ENCODE results near the gene CACHD1.

Gene CACHD1

DNA sequence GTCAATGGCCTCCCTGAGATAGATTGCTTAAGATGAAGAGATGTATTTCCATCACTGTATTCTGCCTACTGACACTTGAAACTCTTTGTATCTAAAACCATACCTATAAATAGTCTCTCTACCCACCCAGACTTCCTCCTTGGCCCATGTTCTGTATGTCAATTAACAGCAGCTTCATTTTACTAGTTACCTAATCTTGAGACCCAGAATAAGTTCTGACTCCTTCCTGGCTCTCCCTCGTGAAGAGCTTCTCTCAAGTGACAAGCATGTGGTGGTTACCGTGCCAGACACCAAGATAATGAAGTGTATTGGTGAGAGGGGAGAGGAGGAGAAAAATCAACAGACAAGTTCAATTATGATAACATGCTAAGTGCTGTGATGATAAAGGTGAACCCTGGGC, 146.1 kb downstream of the CACHD1 start:
- H3K4me3 ChIP-seq (ENCODE audit: low read depth, low read length) = no peak overlapping the region
- H3K27me3 ChIP-seq (ENCODE audit: insufficient read depth, low read depth, severe bottlenecking) = no peaks in the 10 kb centered on the region
- TF ChIP-seq, protein P1, sequence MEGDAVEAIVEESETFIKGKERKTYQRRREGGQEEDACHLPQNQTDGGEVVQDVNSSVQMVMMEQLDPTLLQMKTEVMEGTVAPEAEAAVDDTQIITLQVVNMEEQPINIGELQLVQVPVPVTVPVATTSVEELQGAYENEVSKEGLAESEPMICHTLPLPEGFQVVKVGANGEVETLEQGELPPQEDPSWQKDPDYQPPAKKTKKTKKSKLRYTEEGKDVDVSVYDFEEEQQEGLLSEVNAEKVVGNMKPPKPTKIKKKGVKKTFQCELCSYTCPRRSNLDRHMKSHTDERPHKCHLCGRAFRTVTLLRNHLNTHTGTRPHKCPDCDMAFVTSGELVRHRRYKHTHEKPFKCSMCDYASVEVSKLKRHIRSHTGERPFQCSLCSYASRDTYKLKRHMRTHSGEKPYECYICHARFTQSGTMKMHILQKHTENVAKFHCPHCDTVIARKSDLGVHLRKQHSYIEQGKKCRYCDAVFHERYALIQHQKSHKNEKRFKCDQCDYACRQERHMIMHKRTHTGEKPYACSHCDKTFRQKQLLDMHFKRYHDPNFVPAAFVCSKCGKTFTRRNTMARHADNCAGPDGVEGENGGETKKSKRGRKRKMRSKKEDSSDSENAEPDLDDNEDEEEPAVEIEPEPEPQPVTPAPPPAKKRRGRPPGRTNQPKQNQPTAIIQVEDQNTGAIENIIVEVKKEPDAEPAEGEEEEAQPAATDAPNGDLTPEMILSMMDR (IDR thresholded peaks at IDR 0.05; ENCODE audit: low read depth, low read length) = no peak
- H3K9me3 ChIP-seq (ENCODE audit: severe bottlenecking) = peaks cover under 1% of the 10 kb centered on the region
- no peak for DNase-seq
- H3K36me3 ChIP-seq = no peaks in the 10 kb centered on the region
- no peak overlapping the region for H3K27ac ChIP-seq

DNA sequence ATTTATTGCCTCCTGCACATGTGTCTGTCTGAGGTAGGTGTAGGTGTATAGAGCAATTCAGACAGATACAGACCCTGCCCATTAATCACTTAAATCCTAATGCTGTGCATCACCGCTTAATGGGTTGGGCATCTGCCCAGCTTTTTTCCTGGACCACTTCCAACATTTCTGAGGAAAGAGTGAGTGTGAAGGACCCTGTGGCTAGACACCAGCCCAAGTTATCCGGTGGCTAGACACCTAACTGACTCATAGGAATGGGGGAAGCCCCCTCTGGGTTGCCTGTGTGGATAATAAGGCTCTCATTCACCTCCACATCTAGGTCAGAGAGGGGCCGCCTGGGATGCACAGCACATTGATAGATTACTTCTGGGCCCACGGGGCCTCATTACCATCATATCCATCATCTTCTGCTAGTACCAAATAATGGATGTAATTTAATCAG, 153.8 kb downstream of the CACHD1 start:
- no peak for DNase-seq
- no peak overlapping the region for H3K27ac ChIP-seq
- no peaks in the 10 kb centered on the region for H3K27me3 ChIP-seq (ENCODE audit: insufficient read depth, low read depth, severe bottlenecking)

DNA sequence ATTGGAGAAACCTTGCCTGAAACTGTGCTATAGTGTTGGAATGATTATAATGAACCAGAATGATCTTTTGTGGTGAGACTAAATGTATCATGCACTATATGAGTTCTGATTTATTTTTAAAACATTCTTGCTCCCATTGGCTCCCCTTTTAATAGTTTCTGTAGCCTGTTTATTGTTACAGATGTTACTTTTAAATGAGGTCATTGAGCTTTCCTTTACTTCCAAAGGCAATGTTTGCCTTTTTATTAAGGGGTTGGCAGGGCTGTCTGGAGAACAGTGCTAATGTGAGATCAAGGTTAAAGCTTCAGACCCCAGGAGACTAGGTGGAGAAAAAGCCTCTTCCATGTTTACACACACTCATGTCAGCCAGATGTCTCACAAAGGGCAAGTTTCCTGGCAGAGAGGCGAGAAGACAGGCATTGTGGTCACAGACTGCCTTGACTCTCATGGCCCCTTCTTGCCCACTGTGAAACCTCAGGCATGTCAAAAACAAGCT, 154.3 kb downstream of the CACHD1 start:
- Histone ChIP-seq H3K4me3 (ENCODE audit: low read depth, low read length) (no peak overlapping the region), H3K36me3 (no peaks in the 10 kb centered on the region)
- DNase-seq = no peak

More for the DNA sequence above, 153.8 kb downstream of the CACHD1 start:
- TF ChIP-seq, protein P1 (IDR thresholded peaks at IDR 0.05; ENCODE audit: low read depth, low read length) = no peak
- Histone ChIP-seq H3K9me3 (ENCODE audit: severe bottlenecking) (no peaks in the 10 kb centered on the region), H3K4me3 (ENCODE audit: low read depth, low read length) (no peak overlapping the region), H3K36me3 (no peaks in the 10 kb centered on the region)

DNA sequence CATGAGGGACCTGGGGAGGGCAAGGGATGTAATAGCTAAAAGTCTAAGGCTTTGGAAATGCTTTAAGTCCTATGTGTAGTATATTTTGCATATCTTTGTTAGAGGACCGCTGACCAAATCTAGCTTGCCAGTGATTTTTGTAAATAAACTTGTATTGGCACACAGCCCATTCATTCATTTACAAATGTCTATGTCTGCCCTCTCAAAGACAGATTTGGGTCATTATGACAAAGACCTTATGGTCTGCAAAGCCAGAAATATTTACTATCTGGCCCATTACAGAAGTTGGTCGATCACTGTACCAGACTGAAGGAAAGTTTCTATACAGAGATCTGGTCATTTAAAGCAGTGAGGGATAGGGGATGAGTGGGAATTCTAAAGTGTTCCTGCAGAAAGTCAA, 154.9 kb downstream of the CACHD1 start:
- H3K9me3 ChIP-seq (ENCODE audit: severe bottlenecking) = no peaks in the 10 kb centered on the region
- no peaks in the 10 kb centered on the region for H3K36me3 ChIP-seq
- DNase-seq = no peak
- TF ChIP-seq, protein P1 (IDR thresholded peaks at IDR 0.05; ENCODE audit: low read depth, low read length) = no peak
- H3K27me3 ChIP-seq (ENCODE audit: insufficient read depth, low read depth, severe bottlenecking) = no peaks in the 10 kb centered on the region
- H3K4me3 ChIP-seq (ENCODE audit: low read depth, low read length) = no peak overlapping the region
- no peak overlapping the region for H3K27ac ChIP-seq

More for the DNA sequence above, 154.3 kb downstream of the CACHD1 start:
- TF ChIP-seq, protein P1 (IDR thresholded peaks at IDR 0.05; ENCODE audit: low read depth, low read length) = no peak
- Histone ChIP-seq H3K9me3 (ENCODE audit: severe bottlenecking) (no peaks in the 10 kb centered on the region), H3K27me3 (ENCODE audit: insufficient read depth, low read depth, severe bottlenecking) (no peaks in the 10 kb centered on the region), H3K27ac (no peak overlapping the region)

DNA sequence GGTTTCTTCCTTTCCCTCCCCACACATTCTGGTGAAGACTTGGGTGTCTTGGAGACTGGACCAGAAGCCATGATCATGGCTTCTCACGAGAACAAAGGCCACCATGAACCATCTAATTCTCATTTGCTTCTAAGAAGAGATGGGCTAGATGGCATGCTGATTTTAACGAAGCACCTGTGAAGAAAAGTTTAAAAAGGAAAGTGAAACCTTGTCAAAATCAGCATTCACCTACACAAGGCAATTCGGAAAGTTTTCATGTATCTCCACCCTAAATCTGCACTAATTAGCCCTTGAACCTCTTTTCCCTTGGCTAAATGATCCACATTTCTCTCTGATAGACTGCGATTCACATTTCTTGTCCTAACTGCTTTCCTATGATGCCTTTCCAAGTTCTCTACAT, 160.7 kb downstream of the CACHD1 start:
- TF ChIP-seq, protein P1 (IDR thresholded peaks at IDR 0.05; ENCODE audit: low read depth, low read length) = no peak
- Histone ChIP-seq H3K36me3 (peaks cover 3% of the 10 kb centered on the region), H3K27me3 (ENCODE audit: insufficient read depth, low read depth, severe bottlenecking) (no peaks in the 10 kb centered on the region), H3K9me3 (ENCODE audit: severe bottlenecking) (no peaks in the 10 kb centered on the region), H3K27ac (no peak overlapping the region), H3K4me3 (ENCODE audit: low read depth, low read length) (no peak overlapping the region)
- no peak for DNase-seq
